PC-9 (cell line): ENCODE data around the gene KCNH1.

Source experiments
- EZH2 ChIP-seq: fragments of 200-600 bp; sonication (generic); IDR thresholded peaks from 2 replicates; pipeline ENCODE4 v1.8.0; 2017; ENCODE audit warnings: antibody characterized with exemption, low read depth
- TF ChIP-seq, protein P1 (sequence below): fragments of 200-600 bp; sonication (generic); conservative IDR thresholded peaks from 2 replicates; pipeline ENCODE4 v1.6.1; 2017; ENCODE audit warnings: mixed run types, antibody characterized with exemption, mild to moderate bottlenecking, moderate library complexity

DNA sequence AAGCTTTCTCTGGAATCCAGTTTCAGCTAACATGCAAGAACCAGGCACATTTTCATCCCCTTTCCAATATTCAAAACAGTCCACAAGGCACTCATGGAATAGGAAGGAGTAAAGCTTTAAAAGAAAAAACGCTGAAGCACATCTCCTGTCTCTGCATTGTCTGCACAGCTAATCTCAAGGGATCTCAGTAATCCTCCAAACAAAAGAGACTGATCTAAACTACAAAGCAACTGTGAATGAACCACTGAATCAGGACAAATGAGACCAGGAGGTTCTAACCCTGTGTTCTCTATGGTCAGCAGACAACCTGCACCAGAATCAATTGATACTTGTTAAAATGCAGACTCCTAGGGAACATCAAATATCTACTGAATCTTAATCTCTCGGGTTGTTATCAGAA is 406.2 kb downstream of the KCNH1 start:
- TF ChIP-seq, protein P1, sequence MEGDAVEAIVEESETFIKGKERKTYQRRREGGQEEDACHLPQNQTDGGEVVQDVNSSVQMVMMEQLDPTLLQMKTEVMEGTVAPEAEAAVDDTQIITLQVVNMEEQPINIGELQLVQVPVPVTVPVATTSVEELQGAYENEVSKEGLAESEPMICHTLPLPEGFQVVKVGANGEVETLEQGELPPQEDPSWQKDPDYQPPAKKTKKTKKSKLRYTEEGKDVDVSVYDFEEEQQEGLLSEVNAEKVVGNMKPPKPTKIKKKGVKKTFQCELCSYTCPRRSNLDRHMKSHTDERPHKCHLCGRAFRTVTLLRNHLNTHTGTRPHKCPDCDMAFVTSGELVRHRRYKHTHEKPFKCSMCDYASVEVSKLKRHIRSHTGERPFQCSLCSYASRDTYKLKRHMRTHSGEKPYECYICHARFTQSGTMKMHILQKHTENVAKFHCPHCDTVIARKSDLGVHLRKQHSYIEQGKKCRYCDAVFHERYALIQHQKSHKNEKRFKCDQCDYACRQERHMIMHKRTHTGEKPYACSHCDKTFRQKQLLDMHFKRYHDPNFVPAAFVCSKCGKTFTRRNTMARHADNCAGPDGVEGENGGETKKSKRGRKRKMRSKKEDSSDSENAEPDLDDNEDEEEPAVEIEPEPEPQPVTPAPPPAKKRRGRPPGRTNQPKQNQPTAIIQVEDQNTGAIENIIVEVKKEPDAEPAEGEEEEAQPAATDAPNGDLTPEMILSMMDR = no peak
- TF ChIP-seq EZH2 = no peak
